A673 (cell line): ENCODE data around the gene XYLT1. TPM values are rescaled to one million over a fixed set of nuclear protein-coding genes. Genes with fewer than 3 reads are reported as not detected.
A peak's percentile ranks its signal among the peaks of the same experiment; 100 is the strongest.

Source experiments
- BruUV-seq: library from RNA; stranded (reverse); fragments of 400-500 nt; replicated peaks from 2 replicates; lab custom pipeline; 2021; lab: Mats Ljungman, UMichigan
- CTCF ChIA-PET: fragments of 300-600 bp; sonication (Branson Sonifier 250); formaldehyde crosslinking; loops from one replicate; lab custom pipeline; 2022; ENCODE audit warnings: antibody characterized with exemption; lab: Charles Lee
- POLR2A ChIA-PET: fragments of 300-600 bp; sonication (Branson Sonifier 250); formaldehyde crosslinking; loops from one replicate; lab custom pipeline; 2022; ENCODE audit warnings: antibody characterized with exemption; ENCODE audit not compliant: low non-redundant PET; lab: Charles Lee
- DNase-seq: peaks from one replicate; pipeline ENCODE4 v3.0.0-alpha.2; 2015; ENCODE audit warnings: low spot score
- H3K27ac ChIP-seq: fragments of 200-600 bp; sonication (generic); 2 replicates; pipeline ENCODE4 v1.5.1; 2016; ENCODE audit warnings: mixed run types, low read depth, mild to moderate bottlenecking, mixed read lengths, antibody characterized with exemption, low read length; ENCODE audit not compliant: poor library complexity, severe bottlenecking
- H3K27me3 ChIP-seq: fragments of 200-600 bp; sonication (generic); replicated peaks from 2 replicates; pipeline ENCODE4 v1.6.1; 2017; ENCODE audit warnings: mixed run types, low read depth, mild to moderate bottlenecking, mixed read lengths, antibody characterized with exemption, low read length; ENCODE audit not compliant: insufficient read depth, poor library complexity
- H3K36me3 ChIP-seq: fragments of 200-600 bp; sonication (generic); 2 replicates; pipeline ENCODE4 v1.6.1; 2016; ENCODE audit warnings: mixed run types, mild to moderate bottlenecking, mixed read lengths, antibody characterized with exemption, low read length; ENCODE audit not compliant: insufficient read depth, poor library complexity, severe bottlenecking
- H3K4me1 ChIP-seq: fragments of 200-600 bp; sonication (generic); 2 replicates; pipeline ENCODE4 v1.6.1; 2017; ENCODE audit warnings: mixed run types, mild to moderate bottlenecking, mixed read lengths, antibody characterized with exemption, low read length; ENCODE audit not compliant: insufficient read depth, poor library complexity, severe bottlenecking
- H3K4me3 ChIP-seq: fragments of 200-600 bp; sonication (generic); 2 replicates; pipeline ENCODE4 v1.5.1; 2016; ENCODE audit warnings: low read depth, mixed run types, mild to moderate bottlenecking, mixed read lengths, low read length; ENCODE audit not compliant: poor library complexity, severe bottlenecking
- H3K9me3 ChIP-seq: fragments of 200-600 bp; sonication (generic); 2 replicates; pipeline ENCODE4 v1.6.1; 2016; ENCODE audit warnings: mixed run types, low read depth, mild to moderate bottlenecking, mixed read lengths, antibody characterized with exemption, low read length; ENCODE audit not compliant: poor library complexity, severe bottlenecking
- EZH2 ChIP-seq: fragments of 200-600 bp; sonication (generic); IDR thresholded peaks from 2 replicates; pipeline ENCODE4 v1.6.1; 2017; ENCODE audit warnings: borderline replicate concordance, low read depth, mild to moderate bottlenecking, mixed read lengths, antibody characterized with exemption, low read length; ENCODE audit not compliant: poor library complexity, severe bottlenecking
- intact Hi-C: fragments of 100-400 bp; cut with micrococcal nuclease; formaldehyde crosslinking; loops from one replicate; pipeline ENCODE4 v1.10.0; 2022; ENCODE audit not compliant: unreplicated experiment
- total RNA-seq: library from RNA; stranded (reverse); gene quantifications from 2 replicates; pipeline ENCODE4 v1.2.3, GENCODE V29; 2021
- TF ChIP-seq, protein P1 (sequence below): fragments of 300-800, 200-600 bp; sonication (generic); conservative IDR thresholded peaks from 2 replicates; pipeline ENCODE4 v1.5.1; 2017; ENCODE audit warnings: low read depth, mild to moderate bottlenecking, antibody characterized with exemption, low read length, moderate library complexity, mixed read lengths

Gene XYLT1
- total RNA-seq, 1 experiment from 2014 or later: 0.64 TPM

DNA sequence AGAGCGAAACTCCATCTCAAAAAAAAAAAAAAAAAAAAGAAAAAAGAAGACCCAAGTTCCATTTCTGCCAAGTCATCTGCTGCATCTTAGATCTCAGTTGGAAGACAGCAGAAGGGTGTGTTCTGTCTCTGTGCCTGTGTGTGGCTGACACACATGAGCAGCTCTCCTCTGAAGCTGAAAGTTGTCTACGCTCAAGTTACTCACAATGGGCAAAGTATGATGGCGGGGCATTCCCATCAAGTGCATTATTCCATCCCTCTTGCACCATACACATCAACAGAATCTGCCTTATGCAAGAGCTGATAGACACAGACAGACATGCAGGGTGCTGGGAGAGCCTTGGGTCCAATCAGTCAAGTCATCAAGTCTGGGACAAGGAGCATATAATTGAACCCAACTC is 402.2 kb downstream of the XYLT1 start:
- POLR2A ChIA-PET: no interaction called here
- Histone ChIP-seq H3K9me3 (no peaks in the 10 kb centered on the region), H3K36me3 (no peaks in the 10 kb centered on the region), H3K4me1 (no peaks in the 10 kb centered on the region), H3K4me3 (no peak overlapping the region), H3K27ac (no peak overlapping the region), H3K27me3 (no peaks in the 10 kb centered on the region)
- no peak for TF ChIP-seq EZH2
- TF ChIP-seq, protein P1, sequence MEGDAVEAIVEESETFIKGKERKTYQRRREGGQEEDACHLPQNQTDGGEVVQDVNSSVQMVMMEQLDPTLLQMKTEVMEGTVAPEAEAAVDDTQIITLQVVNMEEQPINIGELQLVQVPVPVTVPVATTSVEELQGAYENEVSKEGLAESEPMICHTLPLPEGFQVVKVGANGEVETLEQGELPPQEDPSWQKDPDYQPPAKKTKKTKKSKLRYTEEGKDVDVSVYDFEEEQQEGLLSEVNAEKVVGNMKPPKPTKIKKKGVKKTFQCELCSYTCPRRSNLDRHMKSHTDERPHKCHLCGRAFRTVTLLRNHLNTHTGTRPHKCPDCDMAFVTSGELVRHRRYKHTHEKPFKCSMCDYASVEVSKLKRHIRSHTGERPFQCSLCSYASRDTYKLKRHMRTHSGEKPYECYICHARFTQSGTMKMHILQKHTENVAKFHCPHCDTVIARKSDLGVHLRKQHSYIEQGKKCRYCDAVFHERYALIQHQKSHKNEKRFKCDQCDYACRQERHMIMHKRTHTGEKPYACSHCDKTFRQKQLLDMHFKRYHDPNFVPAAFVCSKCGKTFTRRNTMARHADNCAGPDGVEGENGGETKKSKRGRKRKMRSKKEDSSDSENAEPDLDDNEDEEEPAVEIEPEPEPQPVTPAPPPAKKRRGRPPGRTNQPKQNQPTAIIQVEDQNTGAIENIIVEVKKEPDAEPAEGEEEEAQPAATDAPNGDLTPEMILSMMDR: no peak
- BruUV-seq: no TSS peak
- CTCF ChIA-PET: no interaction called here
- DNase-seq: no peak
- intact Hi-C loops: no loop called here

DNA sequence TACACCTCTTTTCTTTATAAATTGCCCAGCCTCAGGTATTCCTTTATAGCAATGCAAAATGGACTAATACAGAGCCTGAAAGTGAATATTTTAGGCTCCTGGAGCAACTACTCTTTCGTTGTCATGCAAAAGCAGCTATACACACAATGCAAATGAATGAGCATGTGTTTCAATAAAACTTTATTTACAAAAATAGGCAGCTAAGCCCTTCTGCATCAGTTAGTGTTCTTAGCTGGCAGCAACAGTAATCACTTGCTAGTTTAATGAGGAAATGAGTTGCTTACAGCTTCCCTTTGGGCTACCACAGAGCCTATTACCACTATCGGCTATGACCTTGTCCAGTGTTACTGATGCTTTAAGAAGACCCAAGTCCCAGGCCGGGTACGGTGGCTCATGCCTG is 402.9 kb downstream of the XYLT1 start:
- no peaks in the 10 kb centered on the region for H3K4me1 ChIP-seq
- POLR2A ChIA-PET: no interaction called here
- BruUV-seq: no TSS peak
- no peaks in the 10 kb centered on the region for H3K36me3 ChIP-seq
- H3K27me3 ChIP-seq: no peaks in the 10 kb centered on the region
- CTCF ChIA-PET: no interaction called here
- TF ChIP-seq EZH2: no peak
- TF ChIP-seq, protein P1: no peak
- intact Hi-C loops: no loop called here
- H3K4me3 ChIP-seq: no peak overlapping the region
- no peak for DNase-seq
- no peaks in the 10 kb centered on the region for H3K9me3 ChIP-seq
- no peak overlapping the region for H3K27ac ChIP-seq

DNA sequence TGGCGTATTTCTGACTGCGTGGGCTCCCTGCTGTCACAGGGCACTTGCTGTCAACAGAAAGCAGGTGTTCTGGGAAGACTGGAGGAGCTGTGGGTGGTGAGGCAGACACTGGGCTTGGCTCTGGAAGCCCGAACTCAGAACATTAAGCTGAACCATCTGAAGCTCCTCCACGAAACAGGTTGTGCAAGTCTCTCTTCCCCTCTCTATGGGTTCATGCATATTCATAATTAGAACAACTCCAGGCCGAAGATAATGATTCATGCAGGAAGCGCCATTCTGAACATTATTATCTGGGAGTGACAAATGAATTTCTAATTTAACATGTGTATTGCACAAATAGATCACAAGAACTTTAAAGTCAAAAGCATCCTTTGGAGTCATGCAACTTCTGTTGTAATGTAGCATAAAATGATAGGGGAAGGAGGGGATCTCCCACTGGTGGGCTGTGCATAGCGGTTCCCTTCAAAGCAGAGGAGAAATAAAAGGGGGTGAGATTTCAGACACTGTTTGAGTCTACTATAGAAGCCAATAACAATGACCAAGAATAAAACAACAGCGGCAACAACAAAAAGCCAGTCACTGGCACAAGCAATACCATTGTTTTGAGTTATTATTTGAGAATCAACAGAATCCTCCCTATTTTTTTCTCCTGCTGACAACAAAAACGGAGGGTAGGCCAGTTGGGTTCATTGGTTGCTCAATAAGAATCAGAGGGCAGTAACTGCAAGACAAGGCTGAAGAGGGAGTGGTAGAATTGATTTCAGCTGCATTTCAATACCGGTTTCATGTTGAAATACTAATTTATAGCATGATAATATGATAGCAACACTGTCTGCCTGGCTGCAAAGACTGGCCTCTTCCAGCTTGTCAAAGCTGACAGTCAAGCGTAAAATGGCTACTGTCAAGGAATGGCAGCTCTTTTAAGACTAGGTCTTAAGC is 407.3 kb downstream of the XYLT1 start:
- POLR2A ChIA-PET: no interaction called here
- Histone ChIP-seq H3K4me3 (no peak overlapping the region), H3K9me3 (peaks cover 3% of the 10 kb centered on the region), H3K27me3 (no peaks in the 10 kb centered on the region), H3K4me1 (no peaks in the 10 kb centered on the region), H3K36me3 (no peaks in the 10 kb centered on the region), H3K27ac (no peak overlapping the region)
- TF ChIP-seq EZH2: no peak
- TF ChIP-seq, protein P1: no peak
- CTCF ChIA-PET: no interaction called here
- peak; percentile 35 for DNase-seq
- BruUV-seq: no TSS peak
- intact Hi-C loops: no loop called here
